ENCODE data around the gene TOR1A. TPM values are rescaled to one million over a fixed set of nuclear protein-coding genes. Genes with fewer than 3 reads are reported as not detected.

TOR1A gene
- total RNA-seq, 4 donors from 2014 or later, result 29.7 to 46.4 (median 34.4) TPM

- 76% methylated on average over 6 of the region's 6 CpGs for WGBS
- Histone ChIP-seq H3K9me3 (no peaks in the 10 kb centered on the region), H3K4me1 (peaks cover 8 to 13% (median 10%) of the 10 kb centered on the region in 4 donors), H3K27me3 (no peaks in the 10 kb centered on the region), H3K4me3 (no peak overlapping the region), H3K36me3 (peaks cover 39 to 64% (median 55%) of the 10 kb centered on the region in 4 donors), H3K27ac (replicated peaks in 1 of 4) (no peak overlapping the region)
- DNase-seq (ENCODE audit: extremely low spot score), result no peak
- TF ChIP-seq CTCF (IDR thresholded peaks at IDR 0.05) (no peak), POLR2A (IDR thresholded peaks at IDR 0.05; ENCODE audit: low read depth) (no peak), EP300 (IDR thresholded peaks at IDR 0.05) (no peak), POLR2AphosphoS5 (IDR thresholded peaks at IDR 0.05) (no peak)
- intact Hi-C loops (cut with DNase I), result no loop called here
Measured at GRCh38 chr9:129826344-129826743, 2.4 kb upstream of the TOR1A start.

DNA sequence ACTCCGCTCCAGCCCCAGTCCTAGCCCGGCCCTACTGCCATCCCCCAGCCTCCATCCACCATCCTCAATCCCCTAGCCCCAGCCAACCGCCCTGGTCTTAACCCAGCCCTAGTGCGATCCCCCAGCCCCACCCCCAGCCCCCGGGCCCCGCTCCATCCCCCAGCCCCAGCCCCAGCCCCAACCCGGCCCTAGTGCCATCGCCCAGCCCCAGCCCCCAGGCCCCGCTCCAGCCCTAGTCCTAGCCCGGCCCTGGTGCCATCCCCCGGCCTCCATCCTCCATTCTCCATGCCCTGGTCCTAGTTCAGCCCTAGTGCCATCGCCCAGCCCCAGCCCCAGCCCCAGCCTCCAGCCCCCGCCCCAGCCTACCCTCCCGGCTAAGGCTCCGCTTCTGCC, 398 bp downstream of the TOR1A start:
- no peak for TF ChIP-seq POLR2AphosphoS5 (IDR thresholded peaks at IDR 0.05)
- TF ChIP-seq EP300 (IDR thresholded peaks at IDR 0.05), result no peak
- no peak for TF ChIP-seq POLR2A (IDR thresholded peaks at IDR 0.05; ENCODE audit: low read depth)
- no peak for TF ChIP-seq CTCF (IDR thresholded peaks at IDR 0.05)
- H3K9me3 ChIP-seq, result no peaks in the 10 kb centered on the region
- peak overlapping the region; percentile 90 to 99 (median 94) for H3K4me3 ChIP-seq
- DNase-seq (ENCODE audit: extremely low spot score), result no peak
- intact Hi-C loops (cut with DNase I), result no loop called here
- H3K27me3 ChIP-seq, result no peaks in the 10 kb centered on the region
- no CpG with 5 or more reads among the region's 15 CpGs for WGBS
- peak overlapping the region; percentile 77 to 86 (median 82) for H3K27ac ChIP-seq (replicated peaks in 1 of 4)
- H3K36me3 ChIP-seq, result peaks cover 30 to 62% (median 53%) of the 10 kb centered on the region in 4 donors
- peaks cover 8 to 13% (median 10%) of the 10 kb centered on the region in 4 donors for H3K4me1 ChIP-seq

DNA sequence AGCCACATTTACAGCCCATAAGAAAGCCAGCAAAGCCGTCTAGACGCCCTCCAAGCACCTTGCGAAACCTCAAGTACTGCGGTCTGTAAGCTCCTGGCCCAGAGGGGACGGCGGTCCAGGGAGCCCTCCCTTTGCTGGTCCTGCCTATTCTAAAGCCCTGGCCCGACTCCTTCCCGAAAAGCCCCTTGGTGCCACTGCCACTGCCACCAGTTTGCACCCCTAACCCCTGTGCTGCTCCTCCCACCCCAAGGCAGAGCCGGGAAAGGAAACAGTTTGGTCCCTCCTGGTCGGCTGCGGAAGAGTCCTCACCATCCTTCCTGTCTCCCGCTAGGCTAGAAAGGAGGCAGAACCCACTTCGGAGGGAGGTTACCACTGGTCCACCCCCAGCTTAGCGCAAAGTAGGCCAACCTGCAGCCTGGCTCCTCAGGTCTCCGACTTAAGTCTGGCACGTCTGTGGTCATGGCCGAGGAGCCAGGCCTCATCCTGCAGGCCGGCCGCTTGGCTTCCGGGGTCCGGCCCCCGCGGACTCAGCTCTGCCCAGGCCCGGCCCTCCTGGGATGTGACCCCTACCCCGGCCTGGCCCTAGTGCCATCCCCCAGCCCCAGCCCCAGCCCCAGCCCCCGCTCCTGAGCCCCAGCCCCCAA, 916 bp downstream of the TOR1A start:
- TF ChIP-seq EP300 (IDR thresholded peaks at IDR 0.05) (no peak), POLR2A (IDR thresholded peaks at IDR 0.05; ENCODE audit: low read depth) (no peak), POLR2AphosphoS5 (IDR thresholded peaks at IDR 0.05) (no peak), CTCF (IDR thresholded peaks at IDR 0.05) (no peak)
- no peaks in the 10 kb centered on the region for H3K9me3 ChIP-seq
- 41% methylated on average over 7 of the region's 26 CpGs for WGBS
- no peak for DNase-seq (ENCODE audit: extremely low spot score)
- peak overlapping the region; percentile 90 to 99 (median 94) for H3K4me3 ChIP-seq
- intact Hi-C loops (cut with DNase I), result no loop called here
- H3K27me3 ChIP-seq, result no peaks in the 10 kb centered on the region
- peaks cover 8 to 13% (median 10%) of the 10 kb centered on the region in 4 donors for H3K4me1 ChIP-seq
- peaks cover 31 to 62% (median 53%) of the 10 kb centered on the region in 4 donors for H3K36me3 ChIP-seq
- H3K27ac ChIP-seq (replicated peaks in 1 of 4), result peak overlapping the region; percentile 77 to 86 (median 82)

DNA sequence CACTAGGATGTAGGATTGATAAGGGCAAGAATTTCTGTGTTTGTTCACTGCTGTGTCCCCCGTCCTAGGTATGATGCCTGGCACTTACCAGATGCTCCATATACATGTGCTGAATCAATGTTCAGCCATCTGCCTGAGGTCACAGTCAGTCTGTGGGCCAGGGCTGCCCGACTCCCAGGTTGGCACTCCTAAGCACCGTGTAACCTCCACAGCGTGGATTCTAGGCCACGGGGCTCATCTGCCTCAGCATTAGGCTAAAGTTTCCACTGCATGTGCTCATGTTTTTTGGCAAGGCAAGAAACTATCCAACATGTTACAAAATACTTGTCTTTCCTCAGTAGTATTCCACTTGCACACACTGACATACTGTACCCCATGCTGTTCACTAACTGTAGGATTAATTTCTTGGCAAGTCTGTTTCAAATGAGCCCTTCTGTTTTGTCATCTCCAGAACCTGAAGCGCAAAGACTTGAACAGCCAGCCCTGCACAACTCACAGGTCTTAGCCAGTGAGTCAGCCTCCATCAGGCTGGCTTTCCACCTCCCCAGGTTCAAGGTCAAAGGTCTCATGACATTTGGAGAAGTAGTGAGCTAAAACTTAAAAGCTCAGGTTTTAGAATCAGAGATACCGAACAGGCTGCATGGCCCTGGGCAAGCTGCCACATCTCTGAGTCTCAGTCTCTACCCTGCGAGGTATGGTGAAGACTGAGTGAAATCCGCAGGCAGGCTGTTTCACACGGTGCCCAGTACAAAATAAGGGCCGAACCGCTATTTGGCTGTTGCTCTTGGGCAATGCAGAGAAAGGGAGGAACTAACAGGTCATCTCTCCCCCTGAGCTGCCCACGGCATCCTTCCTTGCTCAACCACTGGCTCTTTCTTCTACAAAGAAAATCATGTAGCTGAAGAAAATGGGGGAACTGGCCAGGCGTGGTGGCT, 7.2 kb downstream of the TOR1A start:
- 84% methylated on average over 9 of the region's 14 CpGs for WGBS
- DNase-seq (ENCODE audit: extremely low spot score), result no peak
- Histone ChIP-seq H3K36me3 (peaks cover 58 to 99% (median 91%) of the 10 kb centered on the region in 4 donors), H3K9me3 (no peaks in the 10 kb centered on the region), H3K4me1 (no peaks in the 10 kb centered on the region), H3K27ac (replicated peaks in 1 of 4) (no peak overlapping the region), H3K4me3 (no peak overlapping the region), H3K27me3 (no peaks in the 10 kb centered on the region)
- no peak for TF ChIP-seq CTCF (IDR thresholded peaks at IDR 0.05)
- TF ChIP-seq POLR2AphosphoS5 (IDR thresholded peaks at IDR 0.05), result no peak
- TF ChIP-seq POLR2A (IDR thresholded peaks at IDR 0.05; ENCODE audit: low read depth), result no peak
- no peak for TF ChIP-seq EP300 (IDR thresholded peaks at IDR 0.05)
- intact Hi-C loops (cut with DNase I), result no loop called here
